ENCODE measurements around the gene ITPR3.

- TF ChIP-seq CTCF (IDR thresholded peaks at IDR 0.05) (no peak), POLR2AphosphoS5 (IDR thresholded peaks at IDR 0.05) (no peak)
Observed at GRCh38 chr6:33578164-33578563, 43.0 kb upstream of the ITPR3 start.

Data from transverse colon (tissue), 4 donors.